GM18861 (cell line): ENCODE measurements around the gene ZBTB18.

Source experiments
- ATAC-seq: cut with Tn5 transposase; IDR thresholded peaks from one replicate; pipeline ENCODE4 v1.9.1; 2021; ENCODE audit not compliant: unreplicated experiment

ZBTB18 gene

DNA sequence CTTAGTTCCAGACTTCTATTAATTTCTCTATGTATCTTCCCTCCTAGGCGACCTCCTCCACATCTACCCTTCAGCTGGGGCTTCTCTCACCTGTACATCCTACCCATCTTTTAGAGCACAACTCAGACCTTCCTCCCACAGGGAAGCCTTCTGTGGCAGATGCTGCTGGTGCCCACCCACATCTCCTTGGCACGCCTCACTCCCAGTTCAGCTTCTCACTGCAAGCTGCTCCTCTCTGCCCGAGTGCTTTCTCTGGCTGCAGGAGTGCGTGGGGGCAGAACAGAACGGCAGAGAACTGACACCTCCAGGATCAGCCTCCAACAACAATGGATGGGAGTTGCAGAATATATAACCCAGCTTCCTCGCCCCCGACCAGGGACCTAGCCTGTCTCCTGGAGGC, 36.5 kb downstream of the ZBTB18 start:
- no peak for ATAC-seq

DNA sequence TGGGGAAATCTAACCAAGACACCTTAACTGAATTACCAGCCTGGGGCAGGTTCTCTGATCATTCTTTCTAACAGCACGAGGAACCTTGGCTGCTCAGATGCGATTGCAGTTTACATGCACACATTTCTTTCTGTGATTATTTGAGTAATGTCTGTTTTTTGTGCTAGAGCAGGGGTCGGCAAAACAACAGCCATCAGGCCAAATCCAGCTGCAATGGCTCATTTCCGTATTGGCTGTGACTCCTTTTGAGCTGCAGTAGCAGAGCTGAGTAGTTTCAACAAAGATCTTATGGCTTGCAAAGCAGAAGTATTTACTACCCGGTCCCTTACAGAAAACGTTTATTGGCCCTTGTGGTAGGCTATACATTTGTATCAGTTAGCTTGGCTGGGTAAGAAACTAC, 37.1 kb downstream of the ZBTB18 start:
- no peak for ATAC-seq

DNA sequence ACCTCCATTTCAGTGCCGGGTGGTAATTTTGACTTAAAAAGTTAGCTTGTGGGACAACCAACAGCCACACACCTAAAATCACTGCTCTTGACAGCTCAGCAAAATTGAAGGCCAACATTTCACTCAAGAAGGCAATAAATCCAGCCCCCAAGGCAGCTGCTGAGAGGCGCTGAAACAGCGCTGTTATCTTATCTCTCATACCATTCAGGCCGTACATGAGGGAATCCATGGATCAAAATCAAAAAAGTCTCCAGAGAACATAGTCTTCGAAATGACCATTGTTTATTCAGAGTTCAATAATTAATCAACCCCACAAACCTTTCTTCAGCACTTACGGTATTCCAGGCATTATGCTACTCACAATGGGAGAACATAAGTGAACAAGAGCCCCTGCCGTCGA, 38.5 kb downstream of the ZBTB18 start:
- ATAC-seq = no peak

DNA sequence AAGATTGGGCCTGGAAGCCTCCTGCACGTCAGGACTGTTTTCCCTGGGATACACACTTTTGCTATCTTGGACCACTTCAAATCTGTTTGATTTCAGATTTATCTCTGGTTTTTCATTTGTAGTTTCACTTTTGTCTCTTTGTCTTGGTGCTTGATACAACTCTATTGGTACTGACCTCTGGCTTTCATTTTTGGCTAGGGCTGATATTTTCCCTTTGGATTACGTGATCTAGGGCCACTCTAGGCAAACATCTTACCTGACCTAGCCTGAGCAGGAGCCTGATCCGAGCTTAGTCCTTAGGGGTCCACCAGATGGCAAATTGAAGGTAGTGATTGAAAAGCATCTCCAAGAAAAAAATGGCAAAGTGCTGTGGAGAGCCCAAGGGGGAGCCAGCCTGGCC, 39.6 kb downstream of the ZBTB18 start:
- no peak for ATAC-seq

DNA sequence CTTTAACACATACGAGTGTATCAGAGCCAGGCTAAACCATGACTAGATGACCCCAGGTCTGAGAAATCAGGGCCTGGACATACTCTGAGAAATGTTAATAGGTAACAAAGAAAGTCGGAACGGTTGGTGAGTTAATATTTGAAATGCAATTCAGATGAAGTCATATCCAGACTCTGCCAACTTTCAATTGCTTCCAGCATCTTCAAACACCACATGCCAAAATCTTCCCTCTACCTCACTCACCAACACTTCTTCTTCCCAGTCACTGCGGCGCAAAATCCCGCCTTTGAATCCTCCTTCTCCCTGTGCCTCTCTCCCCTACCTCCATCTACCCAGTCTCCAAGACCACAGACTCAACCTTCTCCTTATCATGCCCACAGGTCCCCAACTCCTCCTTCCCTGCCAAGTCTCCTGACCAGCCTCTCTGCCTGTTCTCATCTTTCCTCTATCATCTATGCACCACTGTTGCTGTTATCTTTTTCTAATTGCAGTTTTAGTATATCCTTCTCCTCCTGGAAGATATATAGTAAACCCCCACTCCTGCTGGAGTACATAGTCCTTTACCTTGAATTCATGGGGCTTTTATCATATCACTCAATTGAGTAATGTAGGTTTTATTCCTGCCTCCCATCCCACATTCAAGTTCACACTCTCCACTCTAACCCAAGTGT, 41.3 kb downstream of the ZBTB18 start:
- ATAC-seq = no peak

DNA sequence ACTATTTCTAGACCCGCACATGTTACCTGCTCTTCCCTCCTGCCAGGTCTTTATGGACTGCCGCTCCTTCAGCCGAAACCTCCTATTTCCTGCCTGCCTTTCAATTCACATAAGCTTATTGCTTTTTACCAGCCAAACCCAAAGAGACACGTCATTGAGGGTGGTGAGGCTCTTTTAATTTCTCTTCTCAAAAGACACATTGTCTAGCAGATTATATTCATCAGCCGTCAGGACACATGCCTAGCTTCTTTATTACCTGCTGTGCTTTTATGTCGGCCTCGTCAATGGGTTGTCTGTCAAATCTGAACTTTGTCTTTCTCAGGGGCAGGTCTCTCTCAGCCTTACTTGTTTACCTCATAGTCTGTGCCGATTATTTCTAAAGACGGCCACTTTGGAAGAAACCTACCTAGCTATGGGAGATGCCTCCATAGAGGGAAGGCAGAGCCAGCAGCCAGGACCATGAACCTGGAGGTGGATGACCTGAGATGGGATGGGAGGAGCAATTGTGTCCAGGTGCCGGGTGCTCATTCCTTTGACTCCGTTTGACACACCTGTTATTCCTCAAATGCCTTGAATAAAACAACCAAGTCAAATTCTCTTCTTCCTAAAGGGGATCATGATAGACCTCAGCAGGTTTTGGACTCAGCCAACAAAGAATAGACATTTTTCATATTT, 42.0 kb downstream of the ZBTB18 start:
- no peak for ATAC-seq

DNA sequence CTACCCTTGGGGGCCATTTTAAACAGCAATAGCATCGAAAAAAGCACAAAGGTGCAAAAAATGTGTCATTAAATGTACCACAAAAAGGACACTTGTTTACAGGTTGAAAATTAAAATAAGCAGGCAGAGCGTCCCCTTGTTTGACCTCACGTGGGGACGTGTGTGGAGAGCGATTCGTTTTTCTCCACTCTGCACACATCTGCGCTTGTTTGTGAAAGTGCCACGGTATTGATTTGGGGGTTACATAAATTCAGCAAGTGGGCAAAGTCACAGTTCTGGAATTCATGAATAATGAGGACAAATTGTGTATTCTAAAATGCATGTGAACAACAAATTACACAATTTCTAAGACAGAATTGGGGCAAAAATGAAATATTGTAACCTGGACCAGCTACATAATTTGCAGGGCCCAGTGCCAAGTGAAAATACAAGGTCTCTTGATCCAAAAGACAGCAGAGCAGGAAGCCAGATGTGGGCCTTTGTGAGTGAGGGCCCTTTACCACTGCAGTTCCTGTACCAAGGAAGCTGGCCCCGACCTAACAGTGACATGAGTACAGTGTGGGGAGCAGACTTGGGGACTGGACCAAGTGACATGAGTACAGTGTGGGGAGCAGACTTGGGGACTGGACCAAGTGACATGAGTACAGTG, 43.9 kb downstream of the ZBTB18 start:
- no peak for ATAC-seq

DNA sequence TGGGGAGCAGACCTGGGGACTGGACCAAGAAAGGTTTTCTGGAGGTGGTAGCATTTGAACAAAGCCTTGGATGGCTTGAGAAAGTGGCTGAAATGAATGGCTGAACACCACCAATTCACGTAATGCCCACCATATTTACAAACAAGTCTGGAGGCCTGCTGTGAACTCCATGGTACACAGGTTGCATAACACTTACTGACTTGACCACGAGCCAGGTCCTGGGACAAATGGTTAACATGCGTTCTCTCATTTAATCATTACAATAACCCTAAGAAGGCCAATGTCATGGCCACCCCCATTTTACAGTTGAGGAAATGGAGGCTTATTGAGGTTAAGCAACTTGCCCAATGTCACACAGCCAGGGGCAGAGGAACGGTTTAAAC, 44.4 kb downstream of the ZBTB18 start:
- ATAC-seq = no peak

DNA sequence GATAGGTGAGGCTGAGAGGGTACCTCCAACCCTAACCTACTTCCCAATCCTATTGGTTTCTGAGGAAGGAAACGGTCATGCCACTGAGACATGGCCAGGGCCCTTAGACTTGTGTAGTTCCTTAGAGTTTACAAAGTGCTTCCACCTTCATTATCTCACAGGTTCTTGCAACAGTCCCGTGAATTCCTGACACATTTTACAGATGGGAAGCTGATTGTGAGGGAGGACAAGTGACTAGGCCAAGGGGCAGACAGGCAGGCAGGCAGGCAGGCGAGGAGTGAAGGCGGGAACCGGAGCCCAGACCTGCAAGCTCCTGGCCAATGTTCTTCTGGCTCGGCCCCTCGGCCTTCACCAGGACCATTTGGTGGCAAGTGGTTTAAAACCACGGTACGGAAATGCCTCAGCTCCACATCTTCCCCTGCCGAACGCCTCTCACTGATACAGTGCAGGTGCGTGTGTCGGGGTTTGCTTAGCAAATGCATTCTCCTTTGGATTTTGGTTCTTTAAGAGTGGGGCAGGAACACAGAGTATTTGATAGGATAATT, 45.1 kb downstream of the ZBTB18 start:
- ATAC-seq = no peak

DNA sequence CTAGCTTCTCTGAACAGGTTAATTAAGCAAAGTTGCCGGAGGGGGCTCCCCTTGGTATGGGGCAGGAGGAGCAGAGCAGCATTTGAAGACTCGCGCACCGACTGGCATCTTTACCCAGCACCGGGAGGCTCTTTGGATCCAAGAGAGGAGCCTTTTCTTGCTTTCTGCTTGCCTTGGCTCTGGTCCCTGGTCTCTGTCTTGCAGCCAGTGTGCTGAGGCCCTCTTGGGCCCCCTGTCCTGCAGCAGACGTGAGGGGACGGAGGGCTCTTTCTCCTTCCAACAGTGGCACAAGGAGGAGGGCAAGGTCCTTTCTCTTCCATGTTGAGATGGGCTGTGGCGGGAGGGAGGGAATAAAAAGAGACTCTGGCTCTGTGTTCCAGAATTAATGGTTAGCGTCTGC, 45.6 kb downstream of the ZBTB18 start:
- ATAC-seq = no peak

DNA sequence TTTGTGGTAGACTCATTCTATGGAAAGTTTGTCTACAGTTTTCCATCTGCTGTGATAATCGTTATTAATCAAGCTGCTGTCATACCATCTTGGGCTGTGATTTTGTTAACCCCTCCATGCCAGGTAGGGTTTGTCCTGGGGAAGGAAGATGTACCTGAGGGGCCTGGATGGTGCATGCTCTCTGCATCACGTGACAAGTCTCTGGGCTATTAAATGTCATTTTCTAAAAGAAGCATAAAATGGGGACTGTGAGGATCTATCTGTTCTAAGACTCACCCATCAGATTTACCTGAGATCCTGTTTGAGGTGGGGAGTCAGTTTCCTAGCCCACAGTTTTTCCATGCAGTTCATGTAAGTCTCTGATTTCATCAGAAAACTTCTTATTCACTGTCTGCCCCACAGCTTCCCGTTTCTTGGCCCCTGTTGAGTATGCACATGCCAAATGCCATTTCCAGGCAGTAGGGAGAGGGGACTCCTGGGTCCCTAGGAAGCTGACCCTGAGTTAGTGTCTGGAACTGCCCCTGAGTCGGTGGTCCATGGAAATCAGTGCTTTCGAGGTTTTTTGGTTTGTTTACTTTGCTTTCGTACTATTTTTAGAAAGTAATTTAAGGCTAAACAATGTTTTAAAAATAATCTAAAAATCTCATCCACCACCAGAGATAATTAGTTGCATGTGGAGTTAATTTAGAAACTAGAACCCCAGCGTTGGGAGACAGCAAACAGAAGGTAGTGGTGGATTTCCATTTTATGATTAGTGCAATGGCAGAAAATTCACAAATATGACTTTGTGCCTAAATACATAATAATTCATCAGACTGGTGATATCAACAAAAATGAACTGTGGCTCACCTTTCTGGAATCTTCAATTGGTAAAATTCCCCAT, 46.7 kb downstream of the ZBTB18 start:
- no peak for ATAC-seq

DNA sequence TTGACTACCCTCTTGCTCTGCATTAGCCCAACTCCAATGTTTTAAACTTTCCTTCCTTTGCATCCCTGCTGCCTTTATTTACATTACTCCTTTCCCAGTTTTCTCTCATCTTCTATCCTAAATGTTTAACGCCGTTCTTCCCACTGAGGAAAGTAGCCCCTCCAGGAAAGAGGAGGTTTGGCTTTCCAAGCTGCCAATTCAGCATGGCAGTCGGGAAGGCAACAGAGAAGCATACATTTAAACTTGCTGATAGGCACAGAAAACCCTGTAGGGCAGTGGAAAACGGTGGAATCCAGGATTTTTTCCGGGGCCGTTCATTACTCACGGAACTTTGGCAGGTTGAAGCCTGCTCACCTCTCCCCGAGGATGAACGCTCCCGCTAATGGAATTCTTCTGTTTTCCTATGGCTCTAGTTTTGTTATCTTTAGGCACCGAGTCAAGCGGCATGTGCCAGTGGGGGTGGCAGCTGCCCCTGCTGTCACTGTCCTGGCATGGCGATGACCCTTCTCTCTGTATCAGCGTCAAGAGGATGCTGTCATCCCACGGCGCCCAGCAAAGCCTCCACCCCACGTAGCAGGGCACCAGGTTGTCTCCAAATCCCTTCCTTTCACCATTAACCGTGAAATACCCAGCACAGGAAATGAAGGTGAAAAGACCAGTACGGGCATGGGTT, 48.3 kb downstream of the ZBTB18 start:
- ATAC-seq = no peak

DNA sequence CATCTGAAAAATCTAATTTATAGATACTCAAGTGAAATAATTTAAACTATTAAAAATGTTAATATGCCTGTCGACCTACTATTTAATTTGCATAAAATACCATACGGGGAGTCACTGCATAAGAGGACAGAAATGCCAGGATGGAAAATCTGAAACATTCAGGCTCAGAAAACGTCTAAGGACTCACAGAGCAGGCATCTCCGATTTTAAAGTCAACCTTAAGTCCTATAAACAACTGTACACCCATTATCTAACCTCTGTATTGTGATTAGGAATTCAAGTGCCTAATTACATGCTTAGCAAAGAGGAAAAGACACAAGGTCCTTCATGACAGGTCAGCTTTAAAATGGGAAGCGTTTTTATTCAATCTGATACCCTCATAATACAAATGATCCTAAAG, 49.2 kb downstream of the ZBTB18 start:
- ATAC-seq = no peak

DNA sequence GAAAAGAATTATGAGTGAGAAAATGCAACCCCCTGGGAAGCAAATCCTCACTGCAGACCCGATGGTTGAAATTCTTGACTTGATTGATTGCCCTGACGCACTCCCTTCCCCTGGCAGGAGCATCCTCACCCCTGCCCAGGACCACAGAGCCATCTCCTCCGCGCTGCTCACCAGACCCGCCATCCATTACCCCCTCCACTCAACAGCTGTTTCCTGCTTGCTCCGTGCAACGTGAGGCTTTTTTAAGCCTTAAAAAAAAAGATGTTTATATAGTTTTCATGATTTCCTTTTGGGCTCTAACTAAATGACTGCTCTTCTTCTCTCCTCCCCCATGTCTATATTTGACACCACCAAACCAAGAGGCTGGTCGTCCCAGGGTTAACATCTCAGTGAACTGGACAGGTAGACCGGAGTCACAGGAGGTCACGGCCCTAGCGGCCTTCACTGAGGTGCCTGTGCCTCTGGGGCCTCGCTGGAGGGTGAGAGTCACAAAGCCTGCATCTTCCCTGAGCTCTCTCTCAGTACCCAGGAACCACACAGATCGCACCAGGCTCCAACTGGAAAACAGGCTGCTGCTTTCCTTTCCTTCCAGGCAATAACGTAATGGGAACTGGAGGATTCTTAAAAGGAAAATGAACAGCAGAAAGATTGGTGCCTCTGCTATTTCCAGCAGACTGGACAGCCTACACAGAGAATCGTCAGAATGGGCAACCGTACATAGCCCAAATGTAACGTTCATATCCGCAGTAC, 49.8 kb downstream of the ZBTB18 start:
- ATAC-seq = no peak

DNA sequence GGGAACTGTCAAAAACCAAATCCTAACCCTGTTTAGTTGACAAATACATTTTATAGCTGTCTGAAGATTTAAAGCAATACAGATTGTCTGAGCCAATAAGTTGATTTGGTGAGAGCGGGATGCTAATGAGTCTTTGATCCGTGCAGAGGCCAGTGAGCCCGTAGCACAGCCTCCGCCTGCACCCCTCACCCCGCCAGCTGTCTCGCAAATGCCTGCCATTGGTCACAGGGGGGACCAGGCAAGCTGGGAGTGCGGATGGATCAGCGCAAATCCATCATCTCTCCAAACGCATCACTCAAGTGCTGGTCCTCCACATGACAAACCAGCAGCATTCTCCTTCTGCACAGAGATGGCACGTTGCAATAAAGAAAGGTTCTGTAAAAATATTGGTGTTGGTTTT, 51.0 kb downstream of the ZBTB18 start:
- no peak for ATAC-seq

DNA sequence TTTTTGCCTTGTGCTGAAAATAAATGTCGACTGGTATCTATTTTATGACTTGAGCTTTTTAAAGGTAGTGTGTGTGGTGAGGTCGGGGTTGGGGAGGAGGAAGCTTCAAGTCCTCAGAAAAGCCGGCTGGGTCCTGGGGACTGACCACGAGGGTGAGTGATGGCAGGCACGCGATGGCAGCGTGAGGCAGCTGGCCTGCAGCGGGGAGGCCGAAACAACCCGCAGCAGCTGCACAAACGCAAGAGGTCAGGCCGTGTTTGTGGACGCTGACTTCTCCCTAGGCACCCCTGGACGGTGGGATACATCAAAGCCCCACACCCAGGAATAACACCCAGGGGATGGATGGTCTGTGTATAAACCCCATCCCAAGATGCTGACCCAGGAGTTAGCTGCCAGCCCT, 51.4 kb downstream of the ZBTB18 start:
- ATAC-seq = no peak

DNA sequence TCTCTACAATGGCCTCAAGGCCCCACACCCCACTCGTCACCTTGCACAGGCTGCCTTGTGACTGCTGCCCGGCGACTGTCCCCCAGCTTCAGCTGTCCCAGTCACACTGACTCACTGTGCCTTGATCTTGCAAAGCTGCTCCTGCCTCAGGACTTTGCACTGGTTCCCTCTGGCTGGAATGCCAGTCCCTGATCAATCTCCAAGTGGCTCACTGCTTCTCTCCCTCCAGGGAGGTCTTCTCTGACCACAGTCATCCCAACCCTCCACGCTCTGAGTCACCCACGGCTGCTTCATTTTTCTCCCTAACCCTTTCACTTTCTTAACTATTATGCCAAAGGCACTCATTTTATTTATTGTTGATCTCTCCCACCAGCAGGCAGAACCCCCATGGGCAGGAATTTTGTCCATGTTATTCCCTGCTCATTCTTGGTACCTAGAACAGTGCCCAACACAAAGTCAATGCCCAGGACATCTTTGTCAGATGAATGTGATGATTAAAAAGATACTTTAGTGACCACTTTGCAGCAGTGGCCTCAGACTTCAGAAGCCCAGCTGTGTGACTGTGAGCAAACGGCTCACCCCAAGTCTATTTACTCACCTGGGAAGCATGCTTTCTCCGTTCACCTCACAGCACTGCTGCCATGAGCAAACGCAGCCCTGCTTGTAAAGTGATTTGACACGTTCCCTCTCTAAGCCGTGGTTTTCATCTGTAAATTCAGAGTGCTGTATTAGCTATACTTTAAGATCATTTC, 53.4 kb downstream of the ZBTB18 start:
- ATAC-seq = no peak

DNA sequence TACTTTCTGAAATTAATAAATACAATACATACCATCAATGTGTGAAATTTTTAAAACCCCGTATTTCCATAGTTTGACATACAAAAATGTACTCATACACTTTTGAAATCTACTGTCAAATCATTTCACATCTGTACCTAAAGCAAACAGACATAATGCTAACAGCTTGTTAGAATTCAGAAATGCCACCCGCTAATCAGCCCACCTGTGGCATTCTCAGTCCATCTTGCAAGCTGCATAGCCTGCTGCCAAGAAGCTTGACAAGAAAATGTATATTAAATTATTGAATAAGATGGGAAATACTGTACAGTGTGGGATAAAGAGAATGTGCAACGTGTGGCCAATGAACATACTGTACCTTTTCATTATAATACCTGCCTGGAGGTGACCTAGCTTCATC, 55.1 kb downstream of the ZBTB18 start:
- ATAC-seq = no peak
